ENCODE results near the gene THSD7B. TPM values are rescaled to one million over a fixed set of nuclear protein-coding genes. Genes with fewer than 3 reads are reported as not detected.

THSD7B gene
- total and polyA plus RNA-seq, 3 experiments from 2014 or later = not detected

- Mint-ChIP-seq H3K4me3 (no peak overlapping the region), H3K27ac (no peak overlapping the region), H3K36me3 (no peaks in the 10 kb centered on the region), H3K9me3 (peaks cover 0 to 2% (median 0%) of the 10 kb centered on the region in 5 donors), H3K4me1 (no peaks in the 10 kb centered on the region), H3K27me3 (no peaks in the 10 kb centered on the region)
- Histone ChIP-seq H3K27me3 (ENCODE audit: insufficient read depth, low read length, poor library complexity, severe bottlenecking) (no peaks in the 10 kb centered on the region), H3K4me1 (ENCODE audit: insufficient read depth, low read length) (no peaks in the 10 kb centered on the region), H3K4me3 (ENCODE audit: low read length) (no peak overlapping the region), H3K27ac (ENCODE audit: low read depth, low read length) (no peak overlapping the region), H3K36me3 (ENCODE audit: insufficient read depth, low read length) (no peaks in the 10 kb centered on the region), H3K9me3 (ENCODE audit: low read length) (no peaks in the 10 kb centered on the region)
- ChIA-PET POLR2A (no interaction called here), CTCF (interaction anchor here (0.9 kb wide), 1 partner anchor 10 kb away, joined by 3 read pairs; no protein-coding TSS in a partner anchor)
- DNase-seq = no peak
Measured at GRCh38 chr2:137115795-137116089, 350.4 kb downstream of the THSD7B start.

- H3K9me3 Mint-ChIP-seq = peaks cover 0 to 1% (median 0%) of the 10 kb centered on the region in 5 donors
- H3K27ac ChIP-seq (ENCODE audit: low read depth, low read length) = no peak overlapping the region
- DNase-seq = no peak
- no peaks in the 10 kb centered on the region for H3K4me1 ChIP-seq (ENCODE audit: insufficient read depth, low read length)
- no peaks in the 10 kb centered on the region for H3K4me1 Mint-ChIP-seq
- no peaks in the 10 kb centered on the region for H3K9me3 ChIP-seq (ENCODE audit: low read length)
- no peaks in the 10 kb centered on the region for H3K27me3 ChIP-seq (ENCODE audit: insufficient read depth, low read length, poor library complexity, severe bottlenecking)
- H3K4me3 Mint-ChIP-seq = no peak overlapping the region
- no peaks in the 10 kb centered on the region for H3K36me3 Mint-ChIP-seq
- H3K27ac Mint-ChIP-seq = no peak overlapping the region
- POLR2A ChIA-PET = no interaction called here
- CTCF ChIA-PET = no interaction called here
- no peak overlapping the region for H3K4me3 ChIP-seq (ENCODE audit: low read length)
- H3K27me3 Mint-ChIP-seq = no peaks in the 10 kb centered on the region
- H3K36me3 ChIP-seq (ENCODE audit: insufficient read depth, low read length) = no peaks in the 10 kb centered on the region
Measured at GRCh38 chr2:137117385-137117784, 352.0 kb downstream of the THSD7B start.

- no peak overlapping the region for H3K4me3 Mint-ChIP-seq
- H3K27me3 Mint-ChIP-seq = no peaks in the 10 kb centered on the region
Measured at GRCh38 chr2:137118140-137118539, 352.8 kb downstream of the THSD7B start.

GRCh38 chr2:137123226-137123625 lies 357.9 kb downstream of the THSD7B start:
- no peaks in the 10 kb centered on the region for H3K27me3 ChIP-seq (ENCODE audit: insufficient read depth, low read length, poor library complexity, severe bottlenecking)
- no peaks in the 10 kb centered on the region for H3K9me3 ChIP-seq (ENCODE audit: low read length)
- H3K27ac ChIP-seq (ENCODE audit: low read depth, low read length) = no peak overlapping the region
- Mint-ChIP-seq H3K9me3 (peaks cover 0 to 1% (median 0%) of the 10 kb centered on the region in 5 donors), H3K27ac (no peak overlapping the region), H3K27me3 (no peaks in the 10 kb centered on the region), H3K4me3 (no peak overlapping the region), H3K36me3 (no peaks in the 10 kb centered on the region), H3K4me1 (no peaks in the 10 kb centered on the region)
- POLR2A ChIA-PET = no interaction called here
- CTCF ChIA-PET = no interaction called here
- H3K36me3 ChIP-seq (ENCODE audit: insufficient read depth, low read length) = no peaks in the 10 kb centered on the region
- no peak for DNase-seq
- H3K4me3 ChIP-seq (ENCODE audit: low read length) = no peak overlapping the region
- no peaks in the 10 kb centered on the region for H3K4me1 ChIP-seq (ENCODE audit: insufficient read depth, low read length)

More at GRCh38 chr2:137118140-137118539, 352.8 kb downstream of the THSD7B start:
- Histone ChIP-seq H3K27ac (ENCODE audit: low read depth, low read length) (no peak overlapping the region), H3K4me3 (ENCODE audit: low read length) (no peak overlapping the region), H3K36me3 (ENCODE audit: insufficient read depth, low read length) (no peaks in the 10 kb centered on the region), H3K27me3 (ENCODE audit: insufficient read depth, low read length, poor library complexity, severe bottlenecking) (no peaks in the 10 kb centered on the region), H3K4me1 (ENCODE audit: insufficient read depth, low read length) (no peaks in the 10 kb centered on the region), H3K9me3 (ENCODE audit: low read length) (no peaks in the 10 kb centered on the region)
- no peak overlapping the region for H3K27ac Mint-ChIP-seq
- ChIA-PET POLR2A (no interaction called here), CTCF (no interaction called here)
- no peaks in the 10 kb centered on the region for H3K36me3 Mint-ChIP-seq
- H3K4me1 Mint-ChIP-seq = no peaks in the 10 kb centered on the region
- H3K9me3 Mint-ChIP-seq = peaks cover 0 to 1% (median 0%) of the 10 kb centered on the region in 5 donors
- no peak for DNase-seq

- ChIA-PET CTCF (no interaction called here), POLR2A (no interaction called here)
- H3K4me3 Mint-ChIP-seq = no peak overlapping the region
- peaks cover 0 to 15% (median 4%) of the 10 kb centered on the region in 5 donors for H3K9me3 Mint-ChIP-seq
- H3K27me3 Mint-ChIP-seq = no peaks in the 10 kb centered on the region
- Histone ChIP-seq H3K4me1 (ENCODE audit: insufficient read depth, low read length) (no peaks in the 10 kb centered on the region), H3K27me3 (ENCODE audit: insufficient read depth, low read length, poor library complexity, severe bottlenecking) (no peaks in the 10 kb centered on the region), H3K27ac (ENCODE audit: low read depth, low read length) (no peak overlapping the region), H3K9me3 (ENCODE audit: low read length) (no peaks in the 10 kb centered on the region), H3K4me3 (ENCODE audit: low read length) (no peak overlapping the region), H3K36me3 (ENCODE audit: insufficient read depth, low read length) (no peaks in the 10 kb centered on the region)
- H3K36me3 Mint-ChIP-seq = no peaks in the 10 kb centered on the region
- DNase-seq = no peak
- no peak overlapping the region for H3K27ac Mint-ChIP-seq
- H3K4me1 Mint-ChIP-seq = no peaks in the 10 kb centered on the region
Measured at GRCh38 chr2:137133225-137133624, 367.9 kb downstream of the THSD7B start.

GRCh38 chr2:137138263-137138662 lies 372.9 kb downstream of the THSD7B start:
- ChIA-PET POLR2A (no interaction called here), CTCF (no interaction called here)
- H3K4me1 Mint-ChIP-seq = no peaks in the 10 kb centered on the region
- H3K27ac Mint-ChIP-seq = no peak overlapping the region
- H3K27me3 Mint-ChIP-seq = no peaks in the 10 kb centered on the region
- peaks cover 0 to 9% (median 4%) of the 10 kb centered on the region in 5 donors for H3K9me3 Mint-ChIP-seq
- Histone ChIP-seq H3K27ac (ENCODE audit: low read depth, low read length) (no peak overlapping the region), H3K9me3 (ENCODE audit: low read length) (no peaks in the 10 kb centered on the region), H3K4me1 (ENCODE audit: insufficient read depth, low read length) (no peaks in the 10 kb centered on the region), H3K27me3 (ENCODE audit: insufficient read depth, low read length, poor library complexity, severe bottlenecking) (no peaks in the 10 kb centered on the region), H3K36me3 (ENCODE audit: insufficient read depth, low read length) (no peaks in the 10 kb centered on the region), H3K4me3 (ENCODE audit: low read length) (no peak overlapping the region)
- no peak overlapping the region for H3K4me3 Mint-ChIP-seq
- no peaks in the 10 kb centered on the region for H3K36me3 Mint-ChIP-seq
- DNase-seq = no peak

- H3K4me3 ChIP-seq (ENCODE audit: low read length) = no peak overlapping the region
- no peaks in the 10 kb centered on the region for H3K27me3 ChIP-seq (ENCODE audit: insufficient read depth, low read length, poor library complexity, severe bottlenecking)
- H3K27ac Mint-ChIP-seq = no peak overlapping the region
- no peaks in the 10 kb centered on the region for H3K4me1 ChIP-seq (ENCODE audit: insufficient read depth, low read length)
- no peaks in the 10 kb centered on the region for H3K4me1 Mint-ChIP-seq
- H3K27ac ChIP-seq (ENCODE audit: low read depth, low read length) = no peak overlapping the region
- no peaks in the 10 kb centered on the region for H3K36me3 ChIP-seq (ENCODE audit: insufficient read depth, low read length)
- no peaks in the 10 kb centered on the region for H3K27me3 Mint-ChIP-seq
- no peak overlapping the region for H3K4me3 Mint-ChIP-seq
- no peaks in the 10 kb centered on the region for H3K9me3 ChIP-seq (ENCODE audit: low read length)
- no peaks in the 10 kb centered on the region for H3K36me3 Mint-ChIP-seq
- DNase-seq = no peak
- ChIA-PET POLR2A (no interaction called here), CTCF (interaction anchor here (1.5 kb wide), 1 partner anchor 8 kb away, joined by 3 read pairs; no protein-coding TSS in a partner anchor)
- peaks cover 0 to 8% (median 3%) of the 10 kb centered on the region in 5 donors for H3K9me3 Mint-ChIP-seq
Measured at GRCh38 chr2:137151731-137152130, 386.4 kb downstream of the THSD7B start.

GRCh38 chr2:137154946-137155345 lies 389.6 kb downstream of the THSD7B start:
- DNase-seq = no peak
- H3K9me3 Mint-ChIP-seq = peaks cover 0 to under 1% (median 0%) of the 10 kb centered on the region in 5 donors
- H3K27me3 Mint-ChIP-seq = no peaks in the 10 kb centered on the region
- no peak overlapping the region for H3K4me3 ChIP-seq (ENCODE audit: low read length)
- no peaks in the 10 kb centered on the region for H3K27me3 ChIP-seq (ENCODE audit: insufficient read depth, low read length, poor library complexity, severe bottlenecking)
- H3K9me3 ChIP-seq (ENCODE audit: low read length) = no peaks in the 10 kb centered on the region
- CTCF ChIA-PET = no interaction called here
- H3K36me3 Mint-ChIP-seq = no peaks in the 10 kb centered on the region
- no peaks in the 10 kb centered on the region for H3K4me1 Mint-ChIP-seq
- H3K27ac Mint-ChIP-seq = no peak overlapping the region
- H3K4me3 Mint-ChIP-seq = no peak overlapping the region
- POLR2A ChIA-PET = no interaction called here
- no peaks in the 10 kb centered on the region for H3K36me3 ChIP-seq (ENCODE audit: insufficient read depth, low read length)
- H3K4me1 ChIP-seq (ENCODE audit: insufficient read depth, low read length) = no peaks in the 10 kb centered on the region
- H3K27ac ChIP-seq (ENCODE audit: low read depth, low read length) = no peak overlapping the region
